SK-N-SH (cell line): ENCODE data around the gene MYO1D.
"Not testable (repeated sequence)": the region's sequence is repeated elsewhere in the genome, so short reads cannot be mapped to it uniquely, and the experiment has no call there.

Experiments
- CHD2 ChIP-seq: fragments of 150-350 bp; IDR thresholded peaks from 2 replicates; pipeline ENCODE4 v1.6.1; 2018; ENCODE audit warnings: low read length; ENCODE audit not compliant: partially characterized antibody
- CTCF ChIP-seq: fragments of 200-600 bp; sonication (generic); IDR thresholded peaks from 2 replicates; pipeline ENCODE4 v1.6.1; 2017; ENCODE audit warnings: antibody characterized with exemption, mild to moderate bottlenecking, moderate library complexity
- FOSL2 ChIP-seq: IDR thresholded peaks from 2 replicates; pipeline ENCODE4 v1.4.0; 2012; ENCODE audit warnings: low read depth, mild to moderate bottlenecking, moderate library complexity, borderline replicate concordance
- GABPA ChIP-seq: IDR thresholded peaks from 2 replicates; pipeline ENCODE4 v1.4.0; 2012; ENCODE audit warnings: low read depth, mild to moderate bottlenecking
- POLR2AphosphoS5 ChIP-seq: IDR thresholded peaks from 2 replicates; pipeline ENCODE4 v1.6.1; 2012; ENCODE audit warnings: low read depth, low read length
- RAD21 ChIP-seq: IDR thresholded peaks from 2 replicates; pipeline ENCODE4 v1.6.1; 2012; ENCODE audit warnings: mild to moderate bottlenecking, low read length
- RXRA ChIP-seq: IDR thresholded peaks from 2 replicates; pipeline ENCODE4 v1.4.0; 2012; ENCODE audit warnings: low read depth, mild to moderate bottlenecking, borderline replicate concordance
- SIN3A ChIP-seq: IDR thresholded peaks from 2 replicates; pipeline ENCODE4 v1.6.1; 2012; ENCODE audit warnings: low read depth, mild to moderate bottlenecking, low read length, moderate library complexity, borderline replicate concordance
- SMC3 ChIP-seq: IDR thresholded peaks from 2 replicates; pipeline ENCODE4 v1.6.1; 2012; ENCODE audit warnings: low read depth, low read length, improper control_type of control experiment
- TEAD4 ChIP-seq: IDR thresholded peaks from 2 replicates; pipeline ENCODE4 v1.4.0; 2012; ENCODE audit warnings: mild to moderate bottlenecking, borderline replicate concordance; ENCODE audit not compliant: insufficient read depth
- YY1 ChIP-seq: IDR thresholded peaks from 2 replicates; pipeline ENCODE4 v1.4.0; 2012; ENCODE audit warnings: low read depth, mild to moderate bottlenecking

DNA sequence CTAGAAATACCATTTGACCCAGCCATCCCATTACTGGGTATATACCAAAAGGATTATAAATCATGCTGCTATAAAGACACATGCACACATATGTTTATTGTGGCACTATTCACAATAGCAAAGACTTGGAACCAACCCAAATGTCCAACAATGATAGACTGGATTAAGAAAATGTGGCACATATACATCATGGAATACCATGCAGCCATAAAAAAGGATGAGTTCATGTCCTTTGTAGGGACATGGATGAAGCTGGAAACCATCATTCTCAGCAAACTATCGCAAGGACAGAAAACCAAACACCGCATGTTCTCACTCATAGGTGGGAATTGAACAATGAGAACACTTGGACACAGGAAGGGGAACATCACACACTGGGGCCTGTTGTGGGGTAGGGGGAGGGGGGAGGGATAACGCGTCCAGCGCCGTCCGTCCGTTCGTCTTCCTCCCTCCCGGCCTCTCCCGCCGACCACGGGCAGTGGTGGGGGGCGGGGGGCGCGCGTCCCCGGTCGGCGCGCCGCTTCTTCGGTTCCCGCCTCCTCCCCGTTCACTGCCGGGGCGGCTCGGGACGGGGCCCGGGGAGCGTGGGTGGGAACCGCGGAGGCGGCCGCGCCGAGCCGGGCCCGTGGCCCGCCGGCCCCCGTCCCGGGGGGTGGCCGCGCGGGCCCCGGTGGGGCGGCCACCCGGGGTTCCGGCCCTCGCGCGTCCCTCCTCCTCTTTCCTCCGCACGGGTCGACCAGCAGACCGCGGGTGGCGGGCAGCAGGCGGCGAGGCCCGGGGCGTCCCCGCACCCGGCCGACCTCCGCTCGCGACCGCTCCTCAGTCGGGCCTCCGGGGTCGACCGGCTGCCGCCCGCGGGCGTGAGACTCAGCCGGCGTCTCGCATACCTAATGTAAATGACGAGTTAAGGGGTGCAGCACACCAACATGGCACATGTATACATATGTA lies 54.7 kb downstream of the MYO1D start:
- not testable (repeated sequence) for TF ChIP-seq TEAD4, CHD2, GABPA, FOSL2, CTCF, SIN3A, SMC3, RAD21, POLR2AphosphoS5, YY1, RXRA
